ENCODE measurements around the gene LHPP. TPM values are rescaled to one million over a fixed set of nuclear protein-coding genes. Genes with fewer than 3 reads are reported as not detected.

LHPP gene
- total and polyA plus RNA-seq, 2 donors (not counting 1 experiment from before 2014, with no cell fraction given): 10.2 to 15.6 TPM

GRCh38 chr10:124534826-124535601 lies 73.4 kb downstream of the LHPP start:
- no peak overlapping the region for H3K27ac ChIP-seq (ENCODE audit: insufficient read depth, low read length)
- no peak overlapping the region for H3K4me3 ChIP-seq (replicated peaks in 1 of 4; ENCODE audit: control extremely low read depth in 1 of 4, insufficient read depth in 1 of 4, low read depth in 3 of 4, low read length in 4 of 4)
- H3K4me1 ChIP-seq (ENCODE audit: control insufficient read depth, extremely low read depth, insufficient read depth, low read length): no peaks in the 10 kb centered on the region
- no peak overlapping the region for H2AFZ ChIP-seq (ENCODE audit: low read length)
- TF ChIP-seq, protein P1, sequence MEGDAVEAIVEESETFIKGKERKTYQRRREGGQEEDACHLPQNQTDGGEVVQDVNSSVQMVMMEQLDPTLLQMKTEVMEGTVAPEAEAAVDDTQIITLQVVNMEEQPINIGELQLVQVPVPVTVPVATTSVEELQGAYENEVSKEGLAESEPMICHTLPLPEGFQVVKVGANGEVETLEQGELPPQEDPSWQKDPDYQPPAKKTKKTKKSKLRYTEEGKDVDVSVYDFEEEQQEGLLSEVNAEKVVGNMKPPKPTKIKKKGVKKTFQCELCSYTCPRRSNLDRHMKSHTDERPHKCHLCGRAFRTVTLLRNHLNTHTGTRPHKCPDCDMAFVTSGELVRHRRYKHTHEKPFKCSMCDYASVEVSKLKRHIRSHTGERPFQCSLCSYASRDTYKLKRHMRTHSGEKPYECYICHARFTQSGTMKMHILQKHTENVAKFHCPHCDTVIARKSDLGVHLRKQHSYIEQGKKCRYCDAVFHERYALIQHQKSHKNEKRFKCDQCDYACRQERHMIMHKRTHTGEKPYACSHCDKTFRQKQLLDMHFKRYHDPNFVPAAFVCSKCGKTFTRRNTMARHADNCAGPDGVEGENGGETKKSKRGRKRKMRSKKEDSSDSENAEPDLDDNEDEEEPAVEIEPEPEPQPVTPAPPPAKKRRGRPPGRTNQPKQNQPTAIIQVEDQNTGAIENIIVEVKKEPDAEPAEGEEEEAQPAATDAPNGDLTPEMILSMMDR (conservative IDR thresholded peaks at IDR 0.05 in 1 of 2, IDR thresholded peaks at IDR 0.05 in 1 of 2; ENCODE audit: low read depth in 1 of 2, low read length in 2 of 2): no peak
- TF ChIP-seq EZH2 (IDR thresholded peaks at IDR 0.05; ENCODE audit: low read length, missing control alignments): no peak
- H3K9me3 ChIP-seq (ENCODE audit: control insufficient read depth, insufficient read depth, low read depth, low read length): no peaks in the 10 kb centered on the region
- H3K9ac ChIP-seq (ENCODE audit: insufficient read depth, low read length): no peak overlapping the region
- H4K20me1 ChIP-seq (ENCODE audit: control insufficient read depth, extremely low read depth, insufficient read depth, low read length): no peaks in the 10 kb centered on the region
- H3K36me3 ChIP-seq (ENCODE audit: control insufficient read depth, insufficient read depth, low read length): no peaks in the 10 kb centered on the region
- H3K79me2 ChIP-seq (ENCODE audit: control insufficient read depth, insufficient read depth, low read length): no peaks in the 10 kb centered on the region
- no peak for DNase-seq (ENCODE audit: low read depth in 2 of 2)
- H3K27me3 ChIP-seq (ENCODE audit: control insufficient read depth, insufficient read depth, low read length): no peaks in the 10 kb centered on the region
- no peak overlapping the region for H3K4me2 ChIP-seq (ENCODE audit: extremely low read depth, insufficient read depth, low read length)

- Histone ChIP-seq H3K9me3 (ENCODE audit: control insufficient read depth, insufficient read depth, low read depth, low read length) (no peaks in the 10 kb centered on the region), H3K4me2 (ENCODE audit: extremely low read depth, insufficient read depth, low read length) (no peak overlapping the region), H3K27me3 (ENCODE audit: control insufficient read depth, insufficient read depth, low read length) (no peaks in the 10 kb centered on the region), H3K79me2 (ENCODE audit: control insufficient read depth, insufficient read depth, low read length) (no peaks in the 10 kb centered on the region), H2AFZ (ENCODE audit: low read length) (no peak overlapping the region), H3K27ac (ENCODE audit: insufficient read depth, low read length) (no peak overlapping the region), H3K4me3 (replicated peaks in 1 of 4; ENCODE audit: control extremely low read depth in 1 of 4, insufficient read depth in 1 of 4, low read depth in 3 of 4, low read length in 4 of 4) (no peak overlapping the region), H3K36me3 (ENCODE audit: control insufficient read depth, insufficient read depth, low read length) (no peaks in the 10 kb centered on the region), H4K20me1 (ENCODE audit: control insufficient read depth, extremely low read depth, insufficient read depth, low read length) (no peaks in the 10 kb centered on the region), H3K4me1 (ENCODE audit: control insufficient read depth, extremely low read depth, insufficient read depth, low read length) (no peaks in the 10 kb centered on the region), H3K9ac (ENCODE audit: insufficient read depth, low read length) (no peak overlapping the region)
- TF ChIP-seq EZH2 (IDR thresholded peaks at IDR 0.05; ENCODE audit: low read length, missing control alignments): no peak
- TF ChIP-seq, protein P1 (conservative IDR thresholded peaks at IDR 0.05 in 1 of 2, IDR thresholded peaks at IDR 0.05 in 1 of 2; ENCODE audit: low read depth in 1 of 2, low read length in 2 of 2): no peak
- no peak for DNase-seq (ENCODE audit: low read depth in 2 of 2)
Measured at GRCh38 chr10:124535731-124536495, 74.3 kb downstream of the LHPP start.

DNA sequence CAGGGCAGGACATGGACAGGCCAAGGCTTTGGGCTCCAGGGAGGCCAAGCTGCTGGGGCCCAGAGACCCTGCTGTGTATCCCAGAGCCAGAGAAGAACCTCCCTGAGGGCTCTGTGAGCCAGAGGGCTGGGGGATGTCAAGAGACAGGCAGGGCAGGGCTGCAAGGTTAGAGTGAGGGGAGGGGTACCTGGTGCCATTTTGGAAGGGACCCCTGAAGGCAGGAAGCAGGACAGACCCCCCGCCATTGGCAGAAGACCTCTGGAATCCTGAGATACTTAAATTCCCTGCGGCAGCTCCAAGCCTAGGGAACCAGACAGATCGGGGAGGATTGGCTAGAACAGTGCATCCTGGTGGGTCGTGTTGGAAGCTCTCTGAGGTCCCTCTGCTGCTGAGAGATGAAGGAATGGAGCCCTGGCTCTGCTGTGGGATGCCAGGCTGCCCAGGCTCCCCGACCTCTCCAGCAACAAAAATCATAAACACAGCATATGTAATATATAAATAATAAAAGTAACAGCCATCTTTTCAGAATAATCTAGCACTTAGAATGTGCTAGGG lies 75.0 kb downstream of the LHPP start:
- no peak overlapping the region for H3K9ac ChIP-seq (ENCODE audit: insufficient read depth, low read length)
- no peaks in the 10 kb centered on the region for H3K4me1 ChIP-seq (ENCODE audit: control insufficient read depth, extremely low read depth, insufficient read depth, low read length)
- TF ChIP-seq, protein P1 (conservative IDR thresholded peaks at IDR 0.05 in 1 of 2, IDR thresholded peaks at IDR 0.05 in 1 of 2; ENCODE audit: low read depth in 1 of 2, low read length in 2 of 2): no peak
- no peak for TF ChIP-seq EZH2 (IDR thresholded peaks at IDR 0.05; ENCODE audit: low read length, missing control alignments)
- H3K4me2 ChIP-seq (ENCODE audit: extremely low read depth, insufficient read depth, low read length): no peak overlapping the region
- H2AFZ ChIP-seq (ENCODE audit: low read length): no peak overlapping the region
- H3K79me2 ChIP-seq (ENCODE audit: control insufficient read depth, insufficient read depth, low read length): no peaks in the 10 kb centered on the region
- H3K4me3 ChIP-seq (replicated peaks in 1 of 4; ENCODE audit: control extremely low read depth in 1 of 4, insufficient read depth in 1 of 4, low read depth in 3 of 4, low read length in 4 of 4): no peak overlapping the region
- H4K20me1 ChIP-seq (ENCODE audit: control insufficient read depth, extremely low read depth, insufficient read depth, low read length): no peaks in the 10 kb centered on the region
- H3K27me3 ChIP-seq (ENCODE audit: control insufficient read depth, insufficient read depth, low read length): no peaks in the 10 kb centered on the region
- H3K36me3 ChIP-seq (ENCODE audit: control insufficient read depth, insufficient read depth, low read length): no peaks in the 10 kb centered on the region
- no peak overlapping the region for H3K27ac ChIP-seq (ENCODE audit: insufficient read depth, low read length)
- DNase-seq (ENCODE audit: low read depth in 2 of 2): no peak
- H3K9me3 ChIP-seq (ENCODE audit: control insufficient read depth, insufficient read depth, low read depth, low read length): no peaks in the 10 kb centered on the region
